OCI-LY1 (cell line): ENCODE results near the gene SYT2.
"Not testable (repeated sequence)": the region's sequence is repeated elsewhere in the genome, so short reads cannot be mapped to it uniquely, and the experiment has no call there.

Source experiments
- H2AFZ ChIP-seq: fragments of 200-600 bp; sonication (generic), shearing (Covaris generic); 2 replicates; pipeline ENCODE4 v1.6.0; 2014; ENCODE audit warnings: antibody characterized with exemption, mild to moderate bottlenecking, low read length
- H3F3A ChIP-seq: fragments of 200-600 bp; sonication (generic), shearing (Covaris generic); 2 replicates; pipeline ENCODE4 v1.6.0; 2014; ENCODE audit warnings: mild to moderate bottlenecking, antibody characterized with exemption, low read length, moderate library complexity; ENCODE audit not compliant: insufficient read depth
- H3K27ac ChIP-seq: fragments of 200-600 bp; sonication (generic); 2 replicates; pipeline ENCODE4 v1.5.1; 2014; ENCODE audit warnings: low read length, mixed run types, mild to moderate bottlenecking, low read depth; ENCODE audit not compliant: poor library complexity, severe bottlenecking
- H3K27me3 ChIP-seq: fragments of 200-600 bp; sonication (generic); 2 replicates; pipeline ENCODE4 v1.6.0; 2014; ENCODE audit warnings: antibody characterized with exemption, mild to moderate bottlenecking, low read length, moderate library complexity; ENCODE audit not compliant: insufficient read depth
- H3K36me3 ChIP-seq: fragments of 200-600 bp; sonication (generic); 2 replicates; pipeline ENCODE4 v1.6.1; 2014; ENCODE audit warnings: mild to moderate bottlenecking, antibody characterized with exemption, low read length, moderate library complexity, mixed read lengths; ENCODE audit not compliant: insufficient read depth
- H3K4me1 ChIP-seq: fragments of 200-600 bp; sonication (generic); 2 replicates; pipeline ENCODE4 v1.5.1; 2014; ENCODE audit warnings: mild to moderate bottlenecking, low read length, moderate library complexity; ENCODE audit not compliant: insufficient read depth, severe bottlenecking
- H3K4me2 ChIP-seq: fragments of 200-600 bp; sonication (generic), shearing (Covaris generic); 2 replicates; pipeline ENCODE4 v1.6.1; 2014; ENCODE audit warnings: low read length
- H3K4me3 ChIP-seq: fragments of 200-600 bp; sonication (generic); 2 replicates; pipeline ENCODE4 v1.5.1; 2014; ENCODE audit warnings: low read length, low read depth, mild to moderate bottlenecking, mixed read lengths; ENCODE audit not compliant: poor library complexity, severe bottlenecking
- H3K79me2 ChIP-seq: fragments of 200-600 bp; shearing (Covaris generic); 2 replicates; pipeline ENCODE4 v1.6.1; 2016; ENCODE audit warnings: mixed run types, low read length, mixed read lengths; ENCODE audit not compliant: insufficient read depth
- H3K9ac ChIP-seq: fragments of 200-600 bp; sonication (generic), shearing (Covaris generic); 2 replicates; pipeline ENCODE4 v1.6.1; 2014; ENCODE audit warnings: mild to moderate bottlenecking, low read length, mixed read lengths
- H3K9me2 ChIP-seq: fragments of 200-600 bp; sonication (generic), shearing (Covaris generic); 2 replicates; pipeline ENCODE4 v1.6.1; 2014; ENCODE audit warnings: low read depth, mild to moderate bottlenecking, low read length, mixed read lengths
- H3K9me3 ChIP-seq: fragments of 200-600 bp; shearing (Covaris generic); 2 replicates; pipeline ENCODE4 v1.6.1; 2014; ENCODE audit warnings: low read length, mixed read lengths
- H4K20me1 ChIP-seq: fragments of 200-600 bp; sonication (generic), shearing (Covaris generic); 2 replicates; pipeline ENCODE4 v1.6.0; 2016; ENCODE audit warnings: mild to moderate bottlenecking, low read length; ENCODE audit not compliant: insufficient read depth
- CTCF ChIP-seq: fragments of 200-600 bp; sonication (generic), shearing (Covaris generic); IDR thresholded peaks from 2 replicates; pipeline ENCODE4 v1.5.1; 2017; ENCODE audit warnings: mild to moderate bottlenecking, antibody characterized with exemption, low read length, moderate library complexity, mixed read lengths
- EZH2 ChIP-seq: fragments of 200-600 bp; sonication (generic), shearing (Covaris generic); IDR thresholded peaks from 2 replicates; pipeline ENCODE4 v1.8.0; 2017; ENCODE audit warnings: borderline replicate concordance, mixed run types, mild to moderate bottlenecking, antibody characterized with exemption, low read length, moderate library complexity, mixed read lengths

Gene SYT2

DNA sequence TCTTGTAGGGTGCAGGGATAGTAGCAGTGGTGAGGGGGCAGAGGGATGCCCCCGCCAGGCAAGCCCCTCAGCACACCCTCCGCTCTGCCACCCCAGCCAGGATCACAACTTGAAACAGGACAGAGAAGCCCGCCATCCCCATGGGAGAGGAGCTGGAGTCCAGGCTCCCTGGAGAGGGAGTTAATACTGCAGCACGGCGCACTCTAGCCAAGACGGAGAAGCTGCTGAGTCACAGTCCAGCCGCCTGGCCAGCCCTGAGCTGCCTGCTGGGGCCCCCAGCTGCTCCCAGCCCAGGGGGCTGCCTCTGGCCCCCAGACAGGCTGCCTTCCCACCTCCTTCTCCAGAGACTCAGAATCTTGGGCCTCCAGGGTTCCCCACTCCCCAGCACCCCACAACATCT lies 87.2 kb downstream of the SYT2 start:
- no peaks in the 10 kb centered on the region for H3K79me2 ChIP-seq
- 0 out of 2 replicates have a peak, but pooled peaks cover 3% of the 10 kb centered on the region for H3K27me3 ChIP-seq
- no peaks in the 10 kb centered on the region for H3K36me3 ChIP-seq
- H3K9me3 ChIP-seq: no peaks in the 10 kb centered on the region
- no peak overlapping the region for H3K27ac ChIP-seq
- no peak overlapping the region for H3K9ac ChIP-seq
- no peak overlapping the region for H3K4me3 ChIP-seq
- no peaks in the 10 kb centered on the region for H3K4me1 ChIP-seq
- no peaks in the 10 kb centered on the region for H3F3A ChIP-seq
- no peak overlapping the region for H3K4me2 ChIP-seq
- H4K20me1 ChIP-seq: no peaks in the 10 kb centered on the region
- TF ChIP-seq CTCF (no peak), EZH2 (no peak)
- H3K9me2 ChIP-seq: no peaks in the 10 kb centered on the region
- no peak overlapping the region for H2AFZ ChIP-seq

- Histone ChIP-seq H3K27me3 (0 out of 2 replicates have a peak, but pooled peaks cover 3% of the 10 kb centered on the region), H3K4me3 (no peak overlapping the region), H3K4me2 (no peak overlapping the region), H2AFZ (no peak overlapping the region), H3K9me3 (no peaks in the 10 kb centered on the region), H3K4me1 (no peaks in the 10 kb centered on the region), H3F3A (no peaks in the 10 kb centered on the region), H3K9ac (no peak overlapping the region), H3K9me2 (no peaks in the 10 kb centered on the region), H3K27ac (no peak overlapping the region), H3K79me2 (no peaks in the 10 kb centered on the region), H4K20me1 (no peaks in the 10 kb centered on the region), H3K36me3 (no peaks in the 10 kb centered on the region)
- TF ChIP-seq EZH2 (no peak), CTCF (no peak)
Measured at GRCh38 chr1:202622388-202622787, 87.9 kb downstream of the SYT2 start.

DNA sequence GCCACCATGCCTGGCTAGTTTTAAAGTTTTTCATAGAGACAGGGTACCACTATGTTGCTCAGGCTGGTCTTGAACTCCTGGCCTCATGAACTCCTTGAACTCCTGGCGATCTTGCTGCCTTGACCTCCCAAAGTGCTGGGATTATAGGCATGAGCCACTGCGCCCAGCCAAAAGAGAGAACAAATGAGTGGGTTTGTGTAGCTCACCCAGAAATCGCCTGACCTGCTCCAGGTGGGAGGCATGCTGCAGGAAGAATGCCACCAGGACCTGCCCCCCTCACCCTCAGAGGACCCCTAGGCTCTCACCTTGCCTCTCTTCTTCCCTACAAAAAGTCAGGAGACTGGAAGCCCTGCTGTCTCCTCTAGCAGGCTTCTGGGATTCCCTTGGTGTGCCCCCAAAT lies 88.8 kb downstream of the SYT2 start:
- H3K9ac ChIP-seq: no peak overlapping the region
- H3K4me1 ChIP-seq: peaks cover under 1% of the 10 kb centered on the region
- no peak overlapping the region for H2AFZ ChIP-seq
- 0 out of 2 replicates have a peak, but pooled peaks cover 3% of the 10 kb centered on the region for H3K27me3 ChIP-seq
- no peak overlapping the region for H3K4me3 ChIP-seq
- no peaks in the 10 kb centered on the region for H3K36me3 ChIP-seq
- TF ChIP-seq EZH2 (no peak), CTCF (no peak)
- no peaks in the 10 kb centered on the region for H3F3A ChIP-seq
- no peaks in the 10 kb centered on the region for H3K79me2 ChIP-seq
- H4K20me1 ChIP-seq: no peaks in the 10 kb centered on the region
- H3K9me2 ChIP-seq: no peaks in the 10 kb centered on the region
- H3K27ac ChIP-seq: no peak overlapping the region
- H3K9me3 ChIP-seq: no peaks in the 10 kb centered on the region
- H3K4me2 ChIP-seq: no peak overlapping the region

- H3K4me2 ChIP-seq, H4K20me1 ChIP-seq, H3K9me3 ChIP-seq, H3K79me2 ChIP-seq, H3K4me3 ChIP-seq, H3K27ac ChIP-seq, H3K9me2 ChIP-seq, H2AFZ ChIP-seq, H3K27me3 ChIP-seq, H3K9ac ChIP-seq, H3F3A ChIP-seq, H3K36me3 ChIP-seq: not testable (repeated sequence)
- H3K4me1 ChIP-seq: peaks cover 10% of the 10 kb centered on the region
Measured at GRCh38 chr1:202620036-202620435, 90.2 kb downstream of the SYT2 start.
